IMR-90 (cell line): ENCODE data around the gene LRP6. TPM values are rescaled to one million over a fixed set of nuclear protein-coding genes. Genes with fewer than 3 reads are reported as not detected.

ENCODE experiments used
- ATAC-seq: fragments of 200-7000 bp; cut with Tn5 transposase; 2 replicates; pipeline ENCODE4 v1.9.1; 2020; ENCODE audit warnings: low read depth, mild to moderate bottlenecking, moderate library complexity
- BruUV-seq: library from RNA; stranded (reverse); fragments of 400-500 nt; replicated peaks from 2 replicates; lab custom pipeline; 2021; lab: Mats Ljungman, UMichigan
- CTCF ChIA-PET: fragments of 300-600 bp; formaldehyde crosslinking; extraction: SDS; loops from one replicate; lab custom pipeline; 2021; ENCODE audit warnings: antibody characterized with exemption; lab: Yijun Ruan, JAX
- POLR2A ChIA-PET: fragments of 300-600 bp; sonication (Branson Sonifier 250); formaldehyde crosslinking; loops from one replicate; lab custom pipeline; 2022; ENCODE audit warnings: antibody characterized with exemption; ENCODE audit not compliant: unreplicated experiment; lab: Charles Lee
- DNase-seq: peaks from one replicate; pipeline ENCODE4 v3.0.0; 2013
- H2AFZ ChIP-seq: replicated peaks from 2 replicates; pipeline ENCODE3; 2013; ENCODE audit warnings: low read length, mild to moderate bottlenecking; ENCODE audit not compliant: poor library complexity
- H2AK5ac ChIP-seq: 2 replicates; pipeline ENCODE4 v1.6.1; 2013; ENCODE audit warnings: low read depth, low read length, inconsistent platforms
- H2AK9ac ChIP-seq: replicated peaks from 2 replicates; pipeline ENCODE3; 2013; ENCODE audit warnings: mild to moderate bottlenecking, low read depth, low read length, moderate library complexity; ENCODE audit not compliant: poor library complexity
- H2BK120ac ChIP-seq: 2 replicates; pipeline ENCODE4 v1.6.1; 2013; ENCODE audit warnings: low read depth, low read length, inconsistent platforms
- H2BK15ac ChIP-seq: 3 replicates; pipeline ENCODE4 v1.6.1; 2013; ENCODE audit warnings: low read depth, low read length, inconsistent platforms
- H2BK20ac ChIP-seq: 2 replicates; pipeline ENCODE4 v1.6.1; 2013; ENCODE audit warnings: low read depth, mild to moderate bottlenecking, inconsistent platforms, low read length, moderate library complexity
- H2BK5ac ChIP-seq: 2 replicates; pipeline ENCODE4 v1.6.1; 2013; ENCODE audit warnings: mild to moderate bottlenecking, low read depth, low read length, inconsistent platforms; ENCODE audit not compliant: poor library complexity, severe bottlenecking
- H3K14ac ChIP-seq: replicated peaks from 2 replicates; pipeline ENCODE4 v1.6.1; 2013; ENCODE audit warnings: low read depth, low read length, inconsistent platforms
- H3K18ac ChIP-seq: 2 replicates; pipeline ENCODE4 v1.6.1; 2013; ENCODE audit warnings: low read depth, low read length, control low read depth
- H3K23ac ChIP-seq: 2 replicates; pipeline ENCODE4 v1.6.1; 2013; ENCODE audit warnings: low read depth, low read length, inconsistent platforms
- H3K27ac ChIP-seq: 2 replicates; pipeline ENCODE4 v1.5.1; 2013; ENCODE audit warnings: mild to moderate bottlenecking, control low read depth, low read length; ENCODE audit not compliant: insufficient read depth
- H3K27me3 ChIP-seq: 2 replicates; pipeline ENCODE4 v1.6.1; 2013; ENCODE audit warnings: low read length; ENCODE audit not compliant: control insufficient read depth, insufficient read depth
- H3K36me3 ChIP-seq: 2 replicates; pipeline ENCODE4 v1.6.1; 2013; ENCODE audit warnings: low read length, mixed read lengths; ENCODE audit not compliant: control insufficient read depth, insufficient read depth
- H3K4ac ChIP-seq: 2 replicates; pipeline ENCODE4 v1.6.1; 2013; ENCODE audit warnings: low read depth, low read length, inconsistent platforms
- H3K4me1 ChIP-seq: 2 replicates; pipeline ENCODE4 v1.6.1; 2013; ENCODE audit warnings: low read length, mixed read lengths; ENCODE audit not compliant: control insufficient read depth, insufficient read depth
- H3K4me2 ChIP-seq: 2 replicates; pipeline ENCODE4 v1.6.1; 2013; ENCODE audit warnings: low read depth, mild to moderate bottlenecking, control low read depth, low read length, moderate library complexity
- H3K4me3 ChIP-seq: 2 replicates; pipeline ENCODE4 v1.5.1; 2013; ENCODE audit warnings: low read depth, mild to moderate bottlenecking, control low read depth, low read length, moderate library complexity; ENCODE audit not compliant: insufficient read depth
- H3K56ac ChIP-seq: 2 replicates; pipeline ENCODE4 v1.6.1; 2013; ENCODE audit warnings: low read length, inconsistent platforms; ENCODE audit not compliant: insufficient read depth; ENCODE audit errors: extremely low read depth
- H3K79me1 ChIP-seq, 2 experiments: 2 replicates each; pipeline ENCODE4 v1.6.1; 2013; ENCODE audit warnings: low read length in 2 of 2, inconsistent platforms in 1 of 2, low read depth in 1 of 2
- H3K9ac ChIP-seq: 2 replicates; pipeline ENCODE4 v1.6.1; 2013; ENCODE audit warnings: low read depth, low read length, control low read depth
- H3K9me1 ChIP-seq: 2 replicates; pipeline ENCODE4 v1.6.1; 2013; ENCODE audit warnings: low read length, inconsistent platforms; ENCODE audit not compliant: insufficient read depth
- H3K9me3 ChIP-seq: 2 replicates; pipeline ENCODE4 v1.6.1; 2013; ENCODE audit warnings: low read length; ENCODE audit not compliant: control insufficient read depth, insufficient read depth
- H4K20me1 ChIP-seq: 2 replicates; pipeline ENCODE4 v1.6.1; 2013; ENCODE audit warnings: low read length, inconsistent platforms; ENCODE audit not compliant: insufficient read depth
- H4K5ac ChIP-seq: 2 replicates; pipeline ENCODE4 v1.6.1; 2013; ENCODE audit warnings: mild to moderate bottlenecking, low read depth, low read length, control low read depth
- H4K8ac ChIP-seq, 2 experiments: 2 replicates each; pipeline ENCODE4 v1.6.1; 2013; ENCODE audit warnings: low read depth in 2 of 2, low read length in 2 of 2, control low read depth in 1 of 2, inconsistent platforms in 1 of 2
- H4K91ac ChIP-seq: 2 replicates; pipeline ENCODE4 v1.6.1; 2013; ENCODE audit warnings: low read depth, low read length, inconsistent platforms; ENCODE audit not compliant: insufficient read depth
- BHLHE40 ChIP-seq: fragments of 150-350 bp; IDR thresholded peaks from 2 replicates; pipeline ENCODE4 v1.6.1; 2016; ENCODE audit warnings: mild to moderate bottlenecking, low read depth, low read length
- CEBPB ChIP-seq: IDR thresholded peaks from 2 replicates; pipeline ENCODE4 v1.6.1; 2012; ENCODE audit warnings: low read depth, low read length, improper control_type of control experiment
- CHD1 ChIP-seq: IDR thresholded peaks from 2 replicates; pipeline ENCODE4 v1.6.1; 2012; ENCODE audit warnings: low read depth, low read length, improper control_type of control experiment
- FOS ChIP-seq: fragments of 150-350 bp; IDR thresholded peaks from 2 replicates; pipeline ENCODE4 v1.6.1; 2016; ENCODE audit warnings: low read depth, low read length
- MAFK ChIP-seq: IDR thresholded peaks from 2 replicates; pipeline ENCODE4 v1.6.1; 2012; ENCODE audit warnings: low read depth, low read length, improper control_type of control experiment
- MAZ ChIP-seq: IDR thresholded peaks from 2 replicates; pipeline ENCODE4 v1.6.1; 2012; ENCODE audit warnings: low read depth, mild to moderate bottlenecking, low read length, improper control_type of control experiment, moderate library complexity, borderline replicate concordance
- MXI1 ChIP-seq: IDR thresholded peaks from 2 replicates; pipeline ENCODE4 v1.6.1; 2012; ENCODE audit warnings: low read depth, mild to moderate bottlenecking, low read length, moderate library complexity, borderline replicate concordance
- NFE2L2 ChIP-seq: fragments of 150-350 bp; IDR thresholded peaks from 2 replicates; pipeline ENCODE4 v1.6.1; 2016; ENCODE audit warnings: low read depth, mild to moderate bottlenecking, low read length
- POLR2A ChIP-seq: IDR thresholded peaks from 2 replicates; pipeline ENCODE4 v1.6.1; 2012; ENCODE audit warnings: mild to moderate bottlenecking, low read depth, low read length
- RAD21 ChIP-seq: IDR thresholded peaks from 2 replicates; pipeline ENCODE4 v1.6.1; 2012; ENCODE audit warnings: low read length, improper control_type of control experiment
- SMC3 ChIP-seq: fragments of 150-350 bp; IDR thresholded peaks from 2 replicates; pipeline ENCODE4 v1.6.1; 2016; ENCODE audit warnings: low read depth, mild to moderate bottlenecking, antibody characterized with exemption, low read length, moderate library complexity
- WGBS, 2 experiments: methylation state at CpG; one replicate each; pipeline versions ENCODE4 v1.1.5 to v1.1.7; 2013; ENCODE audit warnings: missing lambda C conversion rate in 2 of 2; ENCODE audit not compliant: insufficient read length in 1 of 2; ENCODE audit errors: extremely low coverage in 2 of 2; 5-methylcytosine and 5-hydroxymethylcytosine counted together
- dilution Hi-C: fragments of 300-500 bp; cut with HindIII; formaldehyde crosslinking; loops from one replicate; pipeline ENCODE4 v1.14.3; 2018; ENCODE audit warnings: low sequenced_read_pairs; ENCODE audit not compliant: unreplicated experiment
- in situ Hi-C: fragments of 300-500 bp; cut with MboI; formaldehyde crosslinking; loops from 3 replicates; pipeline ENCODE4 v1.14.3; 2019; ENCODE audit warnings: low sequenced_read_pairs, inconsistent platforms, mixed read lengths
- intact Hi-C: fragments of 100-400 bp; cut with micrococcal nuclease; formaldehyde crosslinking; loops from 2 replicates; pipeline ENCODE4 v1.10.0; 2022
- polyA plus RNA-seq, 3 experiments: library from polyadenylated mRNA; depleted of rRNA; stranded (reverse); fragments of >200 nt; gene quantifications; 2 replicates each; pipeline ENCODE4 v1.2.3, GENCODE V29; 2012; ENCODE audit warnings: low replicate concordance in 1 of 3
- total RNA-seq: library from RNA; depleted of rRNA; stranded (reverse); fragments of >200 nt; gene quantifications from 2 replicates; pipeline ENCODE4 v1.2.3, GENCODE V29; 2012
- TF ChIP-seq, protein P1 (sequence below): fragments of 150-350 bp; IDR thresholded peaks from 2 replicates; pipeline ENCODE4 v1.6.1; 2017; ENCODE audit warnings: mild to moderate bottlenecking, antibody characterized with exemption, low read length, low read depth
- TF ChIP-seq, protein P2 (sequence below): conservative IDR thresholded peaks from 2 replicates; pipeline ENCODE4 v1.5.1; 2012; ENCODE audit warnings: mild to moderate bottlenecking, low read depth, low read length, improper control_type of control experiment

Gene LRP6
- total and polyA plus RNA-seq, 2 of the 4 experiments (the other 2 are of a cell fraction) = 14.2 to 32.1 TPM

DNA sequence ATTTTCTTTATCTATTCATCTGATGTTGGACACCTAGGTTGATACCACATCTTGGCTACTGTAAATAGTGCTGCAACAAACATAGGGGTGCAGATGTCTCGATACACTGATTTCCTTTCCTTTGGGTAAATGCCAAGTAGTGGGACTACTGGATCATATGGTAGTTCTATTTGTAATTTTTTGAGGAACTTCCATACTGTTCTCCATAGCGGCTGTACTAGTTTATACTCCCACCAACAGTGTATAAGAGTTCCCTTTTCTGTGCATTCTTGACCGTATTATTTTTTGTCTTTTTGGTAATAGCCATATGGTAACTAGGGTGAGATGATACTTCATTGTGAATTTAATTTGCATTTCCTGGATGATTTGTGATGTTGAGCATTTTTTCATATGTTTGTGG is 71.8 kb downstream of the LRP6 start:
- Histone ChIP-seq H2AK5ac (no peak overlapping the region), H2BK120ac (no peak overlapping the region), H3K9me1 (no peaks in the 10 kb centered on the region), H3K4me3 (no peak overlapping the region), H3K14ac (no peak overlapping the region), H3K56ac (no peak overlapping the region), H3K18ac (no peak overlapping the region), H3K4me2 (no peak overlapping the region), H4K20me1 (peaks cover 8% of the 10 kb centered on the region; the same call in 1 of the 2 replicates), H2BK20ac (no peak overlapping the region), H3K79me1 (peaks cover 17 to 24% of the 10 kb centered on the region in 2 experiments), H2AFZ (no peak overlapping the region), H3K4ac (no peak overlapping the region), H4K5ac (no peak overlapping the region), H3K4me1 (0 out of 2 replicates have a peak, but pooled peaks cover 3% of the 10 kb centered on the region), H3K27ac (no peak overlapping the region), H2AK9ac (no peak overlapping the region), H2BK15ac (no peak overlapping the region), H4K91ac (no peak overlapping the region), H3K9ac (no peak overlapping the region), H3K36me3 (peaks cover 7% of the 10 kb centered on the region), H4K8ac (no peak overlapping the region), H3K9me3 (peaks cover 7% of the 10 kb centered on the region), H3K27me3 (no peaks in the 10 kb centered on the region), H2BK5ac (no peak overlapping the region), H3K23ac (no peak overlapping the region)
- no peak for ATAC-seq
- in situ Hi-C loops = no loop called here
- DNase-seq = no peak
- intact Hi-C loops = no loop called here
- no CpG with 5 or more reads among the region's 3 CpGs for WGBS, 2 experiments
- BruUV-seq = no TSS peak
- CTCF ChIA-PET = interaction anchor here (0.7 kb wide), 1 partner anchor 9 kb away, joined by 3 read pairs; no protein-coding TSS in a partner anchor
- POLR2A ChIA-PET = no interaction called here
- dilution Hi-C loops = no loop called here
- TF ChIP-seq FOS (no peak), RAD21 (no peak), CHD1 (no peak), SMC3 (no peak), NFE2L2 (no peak), POLR2A (no peak), MAZ (no peak), MAFK (no peak), MXI1 (no peak), CEBPB (no peak), BHLHE40 (no peak)
- TF ChIP-seq, protein P1, sequence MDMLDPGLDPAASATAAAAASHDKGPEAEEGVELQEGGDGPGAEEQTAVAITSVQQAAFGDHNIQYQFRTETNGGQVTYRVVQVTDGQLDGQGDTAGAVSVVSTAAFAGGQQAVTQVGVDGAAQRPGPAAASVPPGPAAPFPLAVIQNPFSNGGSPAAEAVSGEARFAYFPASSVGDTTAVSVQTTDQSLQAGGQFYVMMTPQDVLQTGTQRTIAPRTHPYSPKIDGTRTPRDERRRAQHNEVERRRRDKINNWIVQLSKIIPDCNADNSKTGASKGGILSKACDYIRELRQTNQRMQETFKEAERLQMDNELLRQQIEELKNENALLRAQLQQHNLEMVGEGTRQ = no peak
- TF ChIP-seq, protein P2, sequence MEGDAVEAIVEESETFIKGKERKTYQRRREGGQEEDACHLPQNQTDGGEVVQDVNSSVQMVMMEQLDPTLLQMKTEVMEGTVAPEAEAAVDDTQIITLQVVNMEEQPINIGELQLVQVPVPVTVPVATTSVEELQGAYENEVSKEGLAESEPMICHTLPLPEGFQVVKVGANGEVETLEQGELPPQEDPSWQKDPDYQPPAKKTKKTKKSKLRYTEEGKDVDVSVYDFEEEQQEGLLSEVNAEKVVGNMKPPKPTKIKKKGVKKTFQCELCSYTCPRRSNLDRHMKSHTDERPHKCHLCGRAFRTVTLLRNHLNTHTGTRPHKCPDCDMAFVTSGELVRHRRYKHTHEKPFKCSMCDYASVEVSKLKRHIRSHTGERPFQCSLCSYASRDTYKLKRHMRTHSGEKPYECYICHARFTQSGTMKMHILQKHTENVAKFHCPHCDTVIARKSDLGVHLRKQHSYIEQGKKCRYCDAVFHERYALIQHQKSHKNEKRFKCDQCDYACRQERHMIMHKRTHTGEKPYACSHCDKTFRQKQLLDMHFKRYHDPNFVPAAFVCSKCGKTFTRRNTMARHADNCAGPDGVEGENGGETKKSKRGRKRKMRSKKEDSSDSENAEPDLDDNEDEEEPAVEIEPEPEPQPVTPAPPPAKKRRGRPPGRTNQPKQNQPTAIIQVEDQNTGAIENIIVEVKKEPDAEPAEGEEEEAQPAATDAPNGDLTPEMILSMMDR = no peak
